Measurements from ENCODE around the gene MIDN.
A peak's percentile ranks its signal among the peaks of the same experiment; 100 is the strongest.

MIDN gene

DNA sequence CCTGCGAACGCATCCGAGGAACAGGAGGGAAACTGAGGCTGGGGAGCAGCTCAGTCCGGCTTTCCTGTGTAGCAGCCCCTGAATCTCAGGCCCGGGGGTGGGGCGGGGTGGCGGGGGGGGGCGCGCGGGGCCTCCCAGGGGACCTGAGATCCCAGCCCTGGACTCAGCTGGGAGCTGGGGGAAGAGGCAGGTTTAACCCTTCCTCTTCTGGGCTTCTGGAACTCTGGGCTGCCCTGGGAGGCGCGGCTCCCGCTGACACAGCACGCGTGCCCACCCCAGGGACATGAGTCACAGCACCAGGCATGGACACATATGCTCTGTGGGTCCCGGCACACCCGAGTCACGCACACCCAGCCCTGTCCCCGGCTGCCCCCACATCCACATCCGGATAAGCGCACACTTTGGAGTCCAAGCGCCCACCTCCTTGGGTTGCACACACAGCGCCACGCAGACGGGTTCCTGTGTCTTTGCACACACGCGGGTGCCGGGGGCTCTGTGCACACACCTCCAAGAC is 17.3 kb downstream of the MIDN start:
- H3K36me3 ChIP-seq (ENCODE audit: control insufficient read depth, low read length), result peaks cover 25% of the 10 kb centered on the region
- H3K27ac ChIP-seq (ENCODE audit: low read depth, low read length), result peak overlapping the region; percentile 95
- no peaks in the 10 kb centered on the region for H3K9me2 ChIP-seq (replicated peaks; ENCODE audit: control insufficient read depth, low read length)
- no peak for TF ChIP-seq EZH2phosphoT487 (IDR thresholded peaks at IDR 0.05; ENCODE audit: borderline replicate concordance, low read length)
- TF ChIP-seq, protein P1, sequence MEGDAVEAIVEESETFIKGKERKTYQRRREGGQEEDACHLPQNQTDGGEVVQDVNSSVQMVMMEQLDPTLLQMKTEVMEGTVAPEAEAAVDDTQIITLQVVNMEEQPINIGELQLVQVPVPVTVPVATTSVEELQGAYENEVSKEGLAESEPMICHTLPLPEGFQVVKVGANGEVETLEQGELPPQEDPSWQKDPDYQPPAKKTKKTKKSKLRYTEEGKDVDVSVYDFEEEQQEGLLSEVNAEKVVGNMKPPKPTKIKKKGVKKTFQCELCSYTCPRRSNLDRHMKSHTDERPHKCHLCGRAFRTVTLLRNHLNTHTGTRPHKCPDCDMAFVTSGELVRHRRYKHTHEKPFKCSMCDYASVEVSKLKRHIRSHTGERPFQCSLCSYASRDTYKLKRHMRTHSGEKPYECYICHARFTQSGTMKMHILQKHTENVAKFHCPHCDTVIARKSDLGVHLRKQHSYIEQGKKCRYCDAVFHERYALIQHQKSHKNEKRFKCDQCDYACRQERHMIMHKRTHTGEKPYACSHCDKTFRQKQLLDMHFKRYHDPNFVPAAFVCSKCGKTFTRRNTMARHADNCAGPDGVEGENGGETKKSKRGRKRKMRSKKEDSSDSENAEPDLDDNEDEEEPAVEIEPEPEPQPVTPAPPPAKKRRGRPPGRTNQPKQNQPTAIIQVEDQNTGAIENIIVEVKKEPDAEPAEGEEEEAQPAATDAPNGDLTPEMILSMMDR (IDR thresholded peaks at IDR 0.05; ENCODE audit: low read depth, low read length, poor library complexity, severe bottlenecking), result no peak
- peaks cover 45% of the 10 kb centered on the region for H3F3A ChIP-seq (ENCODE audit: control insufficient read depth, insufficient read depth)
- peaks cover 78% of the 10 kb centered on the region for H3K4me1 ChIP-seq (ENCODE audit: control insufficient read depth, low read length)
- peak overlapping the region; percentile 77 for H3K4me3 ChIP-seq (ENCODE audit: low read length)
- peak overlapping the region; percentile 95 for H3K4me2 ChIP-seq (ENCODE audit: low read length)
- H3K79me2 ChIP-seq (ENCODE audit: control insufficient read depth, low read length), result peaks cover 37% of the 10 kb centered on the region
- H3K9me3 ChIP-seq (ENCODE audit: control insufficient read depth, insufficient read depth, low read length), result no peaks in the 10 kb centered on the region
- H3K27me3 ChIP-seq (ENCODE audit: control insufficient read depth, low read length), result no peaks in the 10 kb centered on the region; the same call in 1 of the 2 replicates
- H4K20me1 ChIP-seq (ENCODE audit: control insufficient read depth, insufficient read depth, low read depth, low read length), result peaks cover 10% of the 10 kb centered on the region

DNA sequence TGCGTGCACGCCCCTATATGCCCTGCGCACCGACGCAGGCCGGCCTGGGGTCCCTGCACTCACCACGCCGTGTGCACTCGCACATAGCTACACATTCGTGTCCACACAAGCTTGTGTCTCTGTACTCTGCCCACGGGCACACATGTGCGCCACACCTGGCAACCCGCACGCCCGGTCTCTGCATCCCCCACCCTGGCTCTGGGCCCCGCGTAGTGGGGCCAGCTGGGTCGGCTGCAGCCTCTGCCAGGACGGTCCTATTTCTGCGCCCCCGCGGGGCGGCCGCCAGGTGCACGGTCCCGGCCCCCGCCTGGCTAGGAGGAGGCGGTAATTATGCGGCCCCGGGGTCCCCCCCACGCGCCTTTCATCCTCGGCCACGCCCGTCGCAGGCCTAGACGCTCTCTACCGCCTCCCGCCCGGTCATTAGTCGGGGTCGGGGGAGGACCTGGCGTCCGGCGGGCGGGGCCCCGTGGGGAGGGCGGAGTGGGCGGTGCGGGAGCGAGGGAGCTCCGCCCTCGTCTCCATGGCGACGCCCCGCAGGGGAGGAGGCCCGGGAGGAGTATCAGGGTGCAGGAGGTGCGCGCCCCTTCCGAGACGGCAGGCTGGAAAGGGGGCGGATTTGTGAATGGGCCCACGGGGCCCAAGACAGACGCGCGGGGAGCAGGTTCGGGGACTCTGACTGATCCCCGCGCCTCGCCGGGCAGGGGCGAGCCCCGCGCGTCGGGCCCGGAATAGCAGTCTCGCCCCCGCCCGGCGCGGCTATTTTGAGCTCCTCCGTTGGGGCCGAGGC is 17.9 kb downstream of the MIDN start:
- H3K79me2 ChIP-seq (ENCODE audit: control insufficient read depth, low read length), result peaks cover 40% of the 10 kb centered on the region
- peaks cover 17% of the 10 kb centered on the region for H4K20me1 ChIP-seq (ENCODE audit: control insufficient read depth, insufficient read depth, low read depth, low read length)
- peak overlapping the region; percentile 63 for H3K4me3 ChIP-seq (ENCODE audit: low read length)
- H3K4me2 ChIP-seq (ENCODE audit: low read length), result peak overlapping the region; percentile 95
- TF ChIP-seq EZH2phosphoT487 (IDR thresholded peaks at IDR 0.05; ENCODE audit: borderline replicate concordance, low read length), result no peak
- TF ChIP-seq, protein P1 (IDR thresholded peaks at IDR 0.05; ENCODE audit: low read depth, low read length, poor library complexity, severe bottlenecking), result no peak
- no peaks in the 10 kb centered on the region for H3K9me2 ChIP-seq (replicated peaks; ENCODE audit: control insufficient read depth, low read length)
- no peaks in the 10 kb centered on the region for H3K9me3 ChIP-seq (ENCODE audit: control insufficient read depth, insufficient read depth, low read length)
- H3K4me1 ChIP-seq (ENCODE audit: control insufficient read depth, low read length), result peaks cover 84% of the 10 kb centered on the region
- peaks cover 52% of the 10 kb centered on the region for H3F3A ChIP-seq (ENCODE audit: control insufficient read depth, insufficient read depth)
- H3K27me3 ChIP-seq (ENCODE audit: control insufficient read depth, low read length), result no peaks in the 10 kb centered on the region; the same call in 1 of the 2 replicates
- peaks cover 31% of the 10 kb centered on the region for H3K36me3 ChIP-seq (ENCODE audit: control insufficient read depth, low read length)
- H3K27ac ChIP-seq (ENCODE audit: low read depth, low read length), result peak overlapping the region; percentile 95

DNA sequence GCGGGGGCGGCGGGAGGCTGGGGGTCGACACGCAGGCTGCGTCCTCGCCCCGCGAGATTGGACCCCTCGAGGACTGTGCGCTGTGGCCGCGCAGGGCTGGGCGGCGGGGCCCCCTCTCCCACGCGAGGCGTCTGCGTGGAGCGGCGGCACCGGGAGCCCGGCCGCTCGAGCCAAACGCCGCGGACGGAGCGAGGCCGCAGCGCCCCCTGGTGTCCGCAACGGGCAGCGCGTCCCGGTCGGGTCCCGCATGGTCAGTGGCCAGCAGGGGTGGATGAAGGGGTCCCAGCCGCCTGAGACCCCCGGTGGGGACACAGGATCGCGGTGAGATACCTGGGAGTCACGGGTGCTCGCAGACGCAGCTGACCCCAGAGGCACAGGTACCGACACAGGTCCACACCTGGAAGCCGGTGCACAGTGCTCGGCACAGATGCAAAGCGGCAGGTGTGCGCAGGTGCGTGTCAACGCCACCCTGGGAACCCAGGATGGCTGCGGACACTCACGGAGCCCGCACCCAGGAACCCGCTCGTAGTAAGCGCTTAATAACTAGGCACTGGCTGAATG is 18.6 kb downstream of the MIDN start:
- Histone ChIP-seq H3K4me3 (ENCODE audit: low read length) (peak overlapping the region; percentile 63), H4K20me1 (ENCODE audit: control insufficient read depth, insufficient read depth, low read depth, low read length) (peaks cover 19% of the 10 kb centered on the region), H3F3A (ENCODE audit: control insufficient read depth, insufficient read depth) (peaks cover 59% of the 10 kb centered on the region), H3K9me3 (ENCODE audit: control insufficient read depth, insufficient read depth, low read length) (no peaks in the 10 kb centered on the region), H3K79me2 (ENCODE audit: control insufficient read depth, low read length) (peaks cover 40% of the 10 kb centered on the region), H3K4me2 (ENCODE audit: low read length) (peak overlapping the region; percentile 95), H3K27me3 (ENCODE audit: control insufficient read depth, low read length) (no peaks in the 10 kb centered on the region; the same call in 1 of the 2 replicates), H3K27ac (ENCODE audit: low read depth, low read length) (peak overlapping the region; percentile 95), H3K36me3 (ENCODE audit: control insufficient read depth, low read length) (peaks cover 34% of the 10 kb centered on the region), H3K9me2 (replicated peaks; ENCODE audit: control insufficient read depth, low read length) (no peaks in the 10 kb centered on the region), H3K4me1 (ENCODE audit: control insufficient read depth, low read length) (peaks cover 89% of the 10 kb centered on the region)
- TF ChIP-seq, protein P1 (IDR thresholded peaks at IDR 0.05; ENCODE audit: low read depth, low read length, poor library complexity, severe bottlenecking), result peak; percentile 98
- no peak for TF ChIP-seq EZH2phosphoT487 (IDR thresholded peaks at IDR 0.05; ENCODE audit: borderline replicate concordance, low read length)
